ENCODE results near the gene AIMP1. TPM values are rescaled to one million over a fixed set of nuclear protein-coding genes. Genes with fewer than 3 reads are reported as not detected.

Gene AIMP1
- total RNA-seq, 2 donors from 2014 or later, result 46.0 to 58.9 TPM

DNA sequence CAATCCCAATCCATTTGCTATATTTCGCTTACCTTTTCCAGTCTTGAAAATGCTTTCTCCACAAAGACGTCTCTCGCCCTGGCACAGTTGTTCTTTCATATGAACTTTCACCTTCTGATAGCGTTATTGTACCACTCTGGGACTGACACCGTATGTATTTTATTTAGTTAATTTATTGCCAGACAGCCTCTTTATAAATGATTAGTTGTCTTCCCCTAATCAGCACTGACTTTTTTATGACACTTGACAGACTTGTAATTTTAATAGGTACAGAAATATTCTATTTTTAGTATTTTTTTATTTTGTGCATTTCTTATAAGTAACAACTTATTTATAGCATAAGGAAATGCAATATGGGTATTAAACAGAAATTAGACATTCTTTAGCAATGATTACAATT is 52.3 kb downstream of the AIMP1 start, which contains the start of gene GIMD1:
TSS of gene GIMD1 (minus strand) at position 101 of the 400 bp plus-strand sequence. CDS start 1,343 bp downstream, outside the sequence.
- WGBS, 2 experiments (ENCODE audit: insufficient coverage in 1 of 2, insufficient read length in 1 of 2), result 91 to 100% methylated on average over 5 of the region's 5 CpGs
- Histone ChIP-seq H3K27me3 (ENCODE audit: control insufficient read depth, insufficient read depth, low read length, poor library complexity, severe bottlenecking) (no peaks in the 10 kb centered on the region), H3K27ac (ENCODE audit: low read depth, low read length) (no peak within 1 kb of the TSS), H3K4me3 (ENCODE audit: low read length) (no peak within 1 kb of the TSS), H3K9ac (ENCODE audit: extremely low read depth, low read length, poor library complexity, severe bottlenecking) (no peak within 1 kb of the TSS), H3K36me3 (ENCODE audit: control insufficient read depth, insufficient read depth, low read length) (no peaks in the 10 kb centered on the region), H3K4me1 (ENCODE audit: control insufficient read depth, insufficient read depth, low read length) (no peaks in the 10 kb centered on the region), H3K9me3 (ENCODE audit: control insufficient read depth, low read length) (no peaks in the 10 kb centered on the region)
- Mint-ChIP-seq H3K36me3 (ENCODE audit: low read depth) (no peaks in the 10 kb centered on the region), H3K4me1 (peaks cover 7% of the 10 kb centered on the region), H3K27ac (no peak within 1 kb of the TSS), H3K27me3 (ENCODE audit: insufficient read depth) (no peaks in the 10 kb centered on the region), H3K9me3 (no peaks in the 10 kb centered on the region), H3K4me3 (no peak within 1 kb of the TSS)
- DNase-seq, result no peak
- TF ChIP-seq, protein P1, sequence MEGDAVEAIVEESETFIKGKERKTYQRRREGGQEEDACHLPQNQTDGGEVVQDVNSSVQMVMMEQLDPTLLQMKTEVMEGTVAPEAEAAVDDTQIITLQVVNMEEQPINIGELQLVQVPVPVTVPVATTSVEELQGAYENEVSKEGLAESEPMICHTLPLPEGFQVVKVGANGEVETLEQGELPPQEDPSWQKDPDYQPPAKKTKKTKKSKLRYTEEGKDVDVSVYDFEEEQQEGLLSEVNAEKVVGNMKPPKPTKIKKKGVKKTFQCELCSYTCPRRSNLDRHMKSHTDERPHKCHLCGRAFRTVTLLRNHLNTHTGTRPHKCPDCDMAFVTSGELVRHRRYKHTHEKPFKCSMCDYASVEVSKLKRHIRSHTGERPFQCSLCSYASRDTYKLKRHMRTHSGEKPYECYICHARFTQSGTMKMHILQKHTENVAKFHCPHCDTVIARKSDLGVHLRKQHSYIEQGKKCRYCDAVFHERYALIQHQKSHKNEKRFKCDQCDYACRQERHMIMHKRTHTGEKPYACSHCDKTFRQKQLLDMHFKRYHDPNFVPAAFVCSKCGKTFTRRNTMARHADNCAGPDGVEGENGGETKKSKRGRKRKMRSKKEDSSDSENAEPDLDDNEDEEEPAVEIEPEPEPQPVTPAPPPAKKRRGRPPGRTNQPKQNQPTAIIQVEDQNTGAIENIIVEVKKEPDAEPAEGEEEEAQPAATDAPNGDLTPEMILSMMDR (conservative IDR thresholded peaks at IDR 0.05), result no peak

DNA sequence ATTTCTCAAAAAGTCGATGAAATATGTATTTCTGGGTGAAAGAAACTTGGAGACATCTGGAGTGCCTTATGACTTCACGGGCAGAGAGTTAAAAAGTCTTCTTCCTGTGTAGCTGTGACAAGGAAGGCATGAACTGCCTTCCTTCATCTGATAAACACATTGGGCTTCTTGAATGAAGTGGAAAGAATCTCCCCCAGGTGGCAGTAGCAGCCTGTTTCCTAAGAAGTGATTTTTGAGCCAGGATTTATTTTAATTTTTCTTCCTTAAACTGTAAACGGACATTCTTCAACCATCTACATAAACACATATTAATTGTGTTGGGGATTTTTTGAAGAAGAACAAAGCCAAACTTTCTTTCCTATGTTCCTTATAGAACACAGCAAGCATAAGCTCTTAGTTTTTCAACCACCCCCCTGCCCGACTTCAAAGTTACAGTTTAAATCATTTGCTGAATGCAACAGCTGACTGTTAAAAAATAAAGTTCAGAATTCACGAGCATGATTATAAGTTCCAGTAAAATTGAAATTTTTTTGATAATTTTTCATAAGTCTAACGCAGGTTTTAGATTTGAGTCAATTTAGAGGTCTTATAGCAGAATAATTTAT is 53.2 kb downstream of the AIMP1 start:
- Histone ChIP-seq H3K4me3 (ENCODE audit: low read length) (no peak overlapping the region), H3K4me1 (ENCODE audit: control insufficient read depth, insufficient read depth, low read length) (no peaks in the 10 kb centered on the region), H3K27ac (ENCODE audit: low read depth, low read length) (no peak overlapping the region), H3K36me3 (ENCODE audit: control insufficient read depth, insufficient read depth, low read length) (no peaks in the 10 kb centered on the region), H3K27me3 (ENCODE audit: control insufficient read depth, insufficient read depth, low read length, poor library complexity, severe bottlenecking) (no peaks in the 10 kb centered on the region), H3K9ac (ENCODE audit: extremely low read depth, low read length, poor library complexity, severe bottlenecking) (no peak overlapping the region), H3K9me3 (ENCODE audit: control insufficient read depth, low read length) (no peaks in the 10 kb centered on the region)
- Mint-ChIP-seq H3K4me1 (peaks cover 4% of the 10 kb centered on the region), H3K9me3 (no peaks in the 10 kb centered on the region), H3K36me3 (ENCODE audit: low read depth) (no peaks in the 10 kb centered on the region), H3K4me3 (no peak overlapping the region), H3K27ac (no peak overlapping the region), H3K27me3 (ENCODE audit: insufficient read depth) (no peaks in the 10 kb centered on the region)
- TF ChIP-seq, protein P1 (conservative IDR thresholded peaks at IDR 0.05), result peak; percentile 88
- WGBS, 2 experiments (ENCODE audit: insufficient coverage in 1 of 2, insufficient read length in 1 of 2), result 41 to 44% methylated on average over 4 to 6 of the region's 6 CpGs
- DNase-seq, result peak; percentile 72

GRCh38 chr4:106370214-106370613 is 53.9 kb downstream of the AIMP1 start:
- Histone ChIP-seq H3K9me3 (ENCODE audit: control insufficient read depth, low read length) (no peaks in the 10 kb centered on the region), H3K9ac (ENCODE audit: extremely low read depth, low read length, poor library complexity, severe bottlenecking) (no peak overlapping the region), H3K36me3 (ENCODE audit: control insufficient read depth, insufficient read depth, low read length) (no peaks in the 10 kb centered on the region), H3K27me3 (ENCODE audit: control insufficient read depth, insufficient read depth, low read length, poor library complexity, severe bottlenecking) (no peaks in the 10 kb centered on the region), H3K4me3 (ENCODE audit: low read length) (no peak overlapping the region), H3K4me1 (ENCODE audit: control insufficient read depth, insufficient read depth, low read length) (no peaks in the 10 kb centered on the region), H3K27ac (ENCODE audit: low read depth, low read length) (no peak overlapping the region)
- no peaks in the 10 kb centered on the region for H3K9me3 Mint-ChIP-seq
- H3K36me3 Mint-ChIP-seq (ENCODE audit: low read depth), result no peaks in the 10 kb centered on the region
- H3K27ac Mint-ChIP-seq, result no peak overlapping the region
- no peak overlapping the region for H3K4me3 Mint-ChIP-seq
- H3K4me1 Mint-ChIP-seq, result peaks cover 4% of the 10 kb centered on the region
- WGBS, 2 experiments (ENCODE audit: insufficient coverage in 1 of 2, insufficient read length in 1 of 2), result 80 to 87% methylated on average over 2 of the region's 2 CpGs
- DNase-seq, result no peak
- TF ChIP-seq, protein P1 (conservative IDR thresholded peaks at IDR 0.05), result no peak
- no peaks in the 10 kb centered on the region for H3K27me3 Mint-ChIP-seq (ENCODE audit: insufficient read depth)

Measured in endodermal cell (in vitro differentiated cells).